ENCODE data around the gene GFER. TPM values are rescaled to one million over a fixed set of nuclear protein-coding genes. Genes with fewer than 3 reads are reported as not detected.
A peak's percentile ranks its signal among the peaks of the same experiment; 100 is the strongest.

The GFER gene
- total RNA-seq, 8 experiments from 2014 or later, result 14.4 to 37.3 (median 25.2) TPM

- H3K4me1 ChIP-seq (replicated peaks in 1 of 2), result peaks cover 9 to 24% of the 10 kb centered on the region in 2 donors
- H3K27ac ChIP-seq, result peak overlapping the region; percentile 49 to 79
- peak; percentile 59 to 80 (median 68) for ATAC-seq (replicated peaks in 6 of 8)
- H3K4me3 ChIP-seq, result peak overlapping the region; percentile 20 to 86 (median 50)
- WGBS, 10 experiments, result 10 to 20% methylated on average over 1 to 2 of the region's 96 CpGs; no CpG with 5 or more reads in 8 of the 10 experiments
- in situ Hi-C loops (cut with MboI; ENCODE audit: low pct_unique_long_range_greater_than_20kb in 2 of 9, low sequenced_read_pairs in 9 of 9, unreplicated experiment in 9 of 9), result no loop called here
Measured at GRCh38 chr16:1991948-1992703, 8.1 kb downstream of the GFER start.

GRCh38 chr16:1992704-1993317 is 8.8 kb downstream of the GFER start:
- in situ Hi-C loops (cut with MboI; ENCODE audit: low pct_unique_long_range_greater_than_20kb in 2 of 9, low sequenced_read_pairs in 9 of 9, unreplicated experiment in 9 of 9), result no loop called here
- ATAC-seq (replicated peaks in 6 of 8), result no peak
- Histone ChIP-seq H3K27ac (peak overlapping the region in 1 of 2 donors; percentile 30), H3K4me1 (replicated peaks in 1 of 2) (peaks cover 9 to 24% of the 10 kb centered on the region in 2 donors), H3K4me3 (peak overlapping the region in 4 of 5 donors; percentile 9 to 30 (median 20))
- WGBS, 10 experiments, result 28 to 100% methylated on average over 2 to 8 of the region's 50 CpGs; no CpG with 5 or more reads in 8 of the 10 experiments

GRCh38 chr16:1993731-1994131 is 9.7 kb downstream of the GFER start:
- H3K27ac ChIP-seq, result no peak overlapping the region
- no peak overlapping the region for H3K4me3 ChIP-seq
- peaks cover 9 to 24% of the 10 kb centered on the region in 2 donors for H3K4me1 ChIP-seq (replicated peaks in 1 of 2)
- WGBS, 10 experiments, result 13 to 100% (median 80%) methylated on average over 1 to 2 of the region's 2 CpGs; no CpG with 5 or more reads in 3 of the 10 experiments
- ATAC-seq (replicated peaks in 6 of 8), result no peak
- in situ Hi-C loops (cut with MboI; ENCODE audit: low pct_unique_long_range_greater_than_20kb in 2 of 9, low sequenced_read_pairs in 9 of 9, unreplicated experiment in 9 of 9), result no loop called here

- in situ Hi-C loops (cut with MboI; ENCODE audit: low pct_unique_long_range_greater_than_20kb in 2 of 9, low sequenced_read_pairs in 9 of 9, unreplicated experiment in 9 of 9), result no loop called here
- 32 to 100% (median 88%) methylated on average over 1 to 12 of the region's 26 CpGs for WGBS, 10 experiments
Measured at GRCh38 chr16:1997494-1998359, 13.7 kb downstream of the GFER start.

GRCh38 chr16:1998360-1998835 is 14.4 kb downstream of the GFER start:
- Histone ChIP-seq H3K27ac (no peak overlapping the region), H3K4me3 (no peak overlapping the region), H3K4me1 (replicated peaks in 1 of 2) (peaks cover under 1 to 3% of the 10 kb centered on the region in 2 donors)
- peak in 1 of 8 experiments; percentile 2 for ATAC-seq (replicated peaks in 6 of 8)
- in situ Hi-C loops (cut with MboI; ENCODE audit: low pct_unique_long_range_greater_than_20kb in 2 of 9, low sequenced_read_pairs in 9 of 9, unreplicated experiment in 9 of 9), result no loop called here
- no CpG with 5 or more reads among the region's 27 CpGs for WGBS, 10 experiments

More at GRCh38 chr16:1997494-1998359, 13.7 kb downstream of the GFER start:
- H3K4me1 ChIP-seq (replicated peaks in 1 of 2), result peaks cover under 1 to 4% of the 10 kb centered on the region in 2 donors
- H3K27ac ChIP-seq, result no peak overlapping the region
- H3K4me3 ChIP-seq, result no peak overlapping the region
- peak in 1 of 8 experiments; percentile 18 for ATAC-seq (replicated peaks in 6 of 8)

GRCh38 chr16:1998852-1999801 is 15.1 kb downstream of the GFER start:
- Histone ChIP-seq H3K27ac (no peak overlapping the region), H3K4me1 (replicated peaks in 1 of 2) (peaks cover 6 to 9% of the 10 kb centered on the region in 2 donors), H3K4me3 (no peak overlapping the region)
- WGBS, 10 experiments, result no CpG with 5 or more reads among the region's 39 CpGs
- in situ Hi-C loops (cut with MboI; ENCODE audit: low pct_unique_long_range_greater_than_20kb in 2 of 9, low sequenced_read_pairs in 9 of 9, unreplicated experiment in 9 of 9), result no loop called here
- no peak for ATAC-seq (replicated peaks in 6 of 8)

GRCh38 chr16:1999866-2000514 is 16.0 kb downstream of the GFER start:
- WGBS, 10 experiments, result 94% methylated on average over 6 of the region's 28 CpGs; no CpG with 5 or more reads in 9 of the 10 experiments
- Histone ChIP-seq H3K27ac (no peak overlapping the region), H3K4me1 (replicated peaks in 1 of 2) (peaks cover 14 to 18% of the 10 kb centered on the region in 2 donors), H3K4me3 (no peak overlapping the region)
- in situ Hi-C loops (cut with MboI; ENCODE audit: low pct_unique_long_range_greater_than_20kb in 2 of 9, low sequenced_read_pairs in 9 of 9, unreplicated experiment in 9 of 9), result loop anchor here in 3 of 9 experiments (25.0 kb wide), 1 partner anchor 137 kb away; the partner anchor contains the start of genes PKD1 (in 3 of the 3) and RAB26 (in 3 of the 3)
- ATAC-seq (replicated peaks in 6 of 8), result no peak

GRCh38 chr16:2001035-2001434 is 17.0 kb downstream of the GFER start:
- ATAC-seq (replicated peaks in 6 of 8), result no peak
- Histone ChIP-seq H3K4me1 (replicated peaks in 1 of 2) (peaks cover 20 to 28% of the 10 kb centered on the region in 2 donors), H3K27ac (no peak overlapping the region), H3K4me3 (no peak overlapping the region)
- in situ Hi-C loops (cut with MboI; ENCODE audit: low pct_unique_long_range_greater_than_20kb in 2 of 9, low sequenced_read_pairs in 9 of 9, unreplicated experiment in 9 of 9), result loop anchor here in 3 of 9 experiments (25.0 kb wide), 1 partner anchor 136 kb away; the partner anchor contains the start of genes PKD1 (in 3 of the 3) and RAB26 (in 3 of the 3)
- WGBS, 10 experiments, result 63 to 100% (median 96%) methylated on average over 1 to 8 of the region's 19 CpGs; no CpG with 5 or more reads in 6 of the 10 experiments

- ATAC-seq (replicated peaks in 6 of 8), result no peak
- in situ Hi-C loops (cut with MboI; ENCODE audit: low pct_unique_long_range_greater_than_20kb in 2 of 9, low sequenced_read_pairs in 9 of 9, unreplicated experiment in 9 of 9), result loop anchor here in 3 of 9 experiments (25.0 kb wide), 1 partner anchor 136 kb away; the partner anchor contains the start of genes PKD1 (in 3 of the 3) and RAB26 (in 3 of the 3)
- H3K4me1 ChIP-seq (replicated peaks in 1 of 2), result peaks cover 22 to 29% of the 10 kb centered on the region in 2 donors
- H3K4me3 ChIP-seq, result no peak overlapping the region
- 82 to 100% (median 92%) methylated on average over 2 to 11 of the region's 53 CpGs; no CpG with 5 or more reads in 5 of the 10 experiments for WGBS, 10 experiments
- no peak overlapping the region for H3K27ac ChIP-seq
Measured at GRCh38 chr16:2001456-2002355, 17.7 kb downstream of the GFER start.

GRCh38 chr16:2002406-2003230 is 18.6 kb downstream of the GFER start:
- WGBS, 10 experiments, result 96% methylated on average over 5 to 19 of the region's 47 CpGs; no CpG with 5 or more reads in 8 of the 10 experiments
- no peak overlapping the region for H3K27ac ChIP-seq
- in situ Hi-C loops (cut with MboI; ENCODE audit: low pct_unique_long_range_greater_than_20kb in 2 of 9, low sequenced_read_pairs in 9 of 9, unreplicated experiment in 9 of 9), result loop anchor here in 3 of 9 experiments (25.0 kb wide), 1 partner anchor 135 kb away; the partner anchor contains the start of genes PKD1 (in 3 of the 3) and RAB26 (in 3 of the 3)
- ATAC-seq (replicated peaks in 6 of 8), result no peak
- no peak overlapping the region for H3K4me3 ChIP-seq
- peaks cover 27 to 38% of the 10 kb centered on the region in 2 donors for H3K4me1 ChIP-seq (replicated peaks in 1 of 2)

Data from motor neuron (in vitro differentiated cells).